ENCODE measurements around the gene ZSCAN31.

The ZSCAN31 gene

GRCh38 chr6:28335564-28336283 lies at the start of gene ZSCAN31:
ZSCAN31 (minus strand) TSS chr6:28336148; CDS start chr6:28329683, 6,465 bp downstream.
- H3K4me1 ChIP-seq (ENCODE audit: control insufficient read depth, insufficient read depth, low read length), result peaks cover 10% of the 10 kb centered on the region

GRCh38 chr6:28384143-28384533 lies 48.2 kb upstream of the ZSCAN31 start:
- Histone ChIP-seq H3K4me3 (ENCODE audit: low read depth, low read length) (peak overlapping the region; percentile 34), H3K36me3 (ENCODE audit: control insufficient read depth, insufficient read depth, low read length) (no peaks in the 10 kb centered on the region), H3K9ac (ENCODE audit: low read depth, low read length) (no peak overlapping the region), H3K27me3 (ENCODE audit: control insufficient read depth, insufficient read depth, low read length) (no peaks in the 10 kb centered on the region), H3K9me3 (ENCODE audit: control insufficient read depth, insufficient read depth, low read length) (no peaks in the 10 kb centered on the region), H3K4me1 (ENCODE audit: control insufficient read depth, insufficient read depth, low read length) (peaks cover 4% of the 10 kb centered on the region)

More at GRCh38 chr6:28335564-28336283, at the start of gene ZSCAN31:
- H3K9me3 ChIP-seq (ENCODE audit: control insufficient read depth, insufficient read depth, low read length), result no peaks in the 10 kb centered on the region
- H3K9ac ChIP-seq (ENCODE audit: low read depth, low read length), result peak within 1 kb of the TSS; percentile 93
- H3K4me3 ChIP-seq (ENCODE audit: low read depth, low read length), result peak within 1 kb of the TSS; percentile 83
- H3K36me3 ChIP-seq (ENCODE audit: control insufficient read depth, insufficient read depth, low read length), result no peaks in the 10 kb centered on the region
- H3K27me3 ChIP-seq (ENCODE audit: control insufficient read depth, insufficient read depth, low read length), result no peaks in the 10 kb centered on the region

GRCh38 chr6:28383235-28384142 lies 47.5 kb upstream of the ZSCAN31 start:
- H3K4me1 ChIP-seq (ENCODE audit: control insufficient read depth, insufficient read depth, low read length), result peaks cover 4% of the 10 kb centered on the region
- peak overlapping the region; percentile 13 for H3K9ac ChIP-seq (ENCODE audit: low read depth, low read length)
- no peaks in the 10 kb centered on the region for H3K27me3 ChIP-seq (ENCODE audit: control insufficient read depth, insufficient read depth, low read length)
- H3K36me3 ChIP-seq (ENCODE audit: control insufficient read depth, insufficient read depth, low read length), result no peaks in the 10 kb centered on the region
- H3K4me3 ChIP-seq (ENCODE audit: low read depth, low read length), result peak overlapping the region; percentile 34
- H3K9me3 ChIP-seq (ENCODE audit: control insufficient read depth, insufficient read depth, low read length), result no peaks in the 10 kb centered on the region

- Histone ChIP-seq H3K27me3 (ENCODE audit: control insufficient read depth, insufficient read depth, low read length) (no peaks in the 10 kb centered on the region), H3K9me3 (ENCODE audit: control insufficient read depth, insufficient read depth, low read length) (no peaks in the 10 kb centered on the region), H3K4me1 (ENCODE audit: control insufficient read depth, insufficient read depth, low read length) (peaks cover 6% of the 10 kb centered on the region), H3K4me3 (ENCODE audit: low read depth, low read length) (no peak overlapping the region), H3K9ac (ENCODE audit: low read depth, low read length) (no peak overlapping the region), H3K36me3 (ENCODE audit: control insufficient read depth, insufficient read depth, low read length) (no peaks in the 10 kb centered on the region)
Measured at GRCh38 chr6:28380381-28380780, 44.4 kb upstream of the ZSCAN31 start.

GRCh38 chr6:28378644-28379043 lies 42.7 kb upstream of the ZSCAN31 start:
- H3K4me1 ChIP-seq (ENCODE audit: control insufficient read depth, insufficient read depth, low read length), result peaks cover 2% of the 10 kb centered on the region
- H3K36me3 ChIP-seq (ENCODE audit: control insufficient read depth, insufficient read depth, low read length), result no peaks in the 10 kb centered on the region
- H3K9ac ChIP-seq (ENCODE audit: low read depth, low read length), result no peak overlapping the region

GRCh38 chr6:28377879-28378278 lies 41.9 kb upstream of the ZSCAN31 start:
- H3K27me3 ChIP-seq (ENCODE audit: control insufficient read depth, insufficient read depth, low read length), result no peaks in the 10 kb centered on the region
- no peaks in the 10 kb centered on the region for H3K36me3 ChIP-seq (ENCODE audit: control insufficient read depth, insufficient read depth, low read length)
- H3K4me1 ChIP-seq (ENCODE audit: control insufficient read depth, insufficient read depth, low read length), result peaks cover 2% of the 10 kb centered on the region
- no peaks in the 10 kb centered on the region for H3K9me3 ChIP-seq (ENCODE audit: control insufficient read depth, insufficient read depth, low read length)
- H3K9ac ChIP-seq (ENCODE audit: low read depth, low read length), result no peak overlapping the region
- H3K4me3 ChIP-seq (ENCODE audit: low read depth, low read length), result no peak overlapping the region

More at GRCh38 chr6:28378644-28379043, 42.7 kb upstream of the ZSCAN31 start:
- no peaks in the 10 kb centered on the region for H3K9me3 ChIP-seq (ENCODE audit: control insufficient read depth, insufficient read depth, low read length)
- no peak overlapping the region for H3K4me3 ChIP-seq (ENCODE audit: low read depth, low read length)
- no peaks in the 10 kb centered on the region for H3K27me3 ChIP-seq (ENCODE audit: control insufficient read depth, insufficient read depth, low read length)

- Histone ChIP-seq H3K9me3 (ENCODE audit: control insufficient read depth, insufficient read depth, low read length) (no peaks in the 10 kb centered on the region), H3K4me1 (ENCODE audit: control insufficient read depth, insufficient read depth, low read length) (peaks cover 2% of the 10 kb centered on the region), H3K9ac (ENCODE audit: low read depth, low read length) (no peak overlapping the region), H3K4me3 (ENCODE audit: low read depth, low read length) (no peak overlapping the region), H3K36me3 (ENCODE audit: control insufficient read depth, insufficient read depth, low read length) (no peaks in the 10 kb centered on the region), H3K27me3 (ENCODE audit: control insufficient read depth, insufficient read depth, low read length) (no peaks in the 10 kb centered on the region)
Measured at GRCh38 chr6:28373925-28374324, 38.0 kb upstream of the ZSCAN31 start.

GRCh38 chr6:28371706-28372451 lies 35.9 kb upstream of the ZSCAN31 start:
- Histone ChIP-seq H3K9ac (ENCODE audit: low read depth, low read length) (no peak overlapping the region), H3K4me1 (ENCODE audit: control insufficient read depth, insufficient read depth, low read length) (no peaks in the 10 kb centered on the region), H3K36me3 (ENCODE audit: control insufficient read depth, insufficient read depth, low read length) (no peaks in the 10 kb centered on the region), H3K9me3 (ENCODE audit: control insufficient read depth, insufficient read depth, low read length) (no peaks in the 10 kb centered on the region), H3K4me3 (ENCODE audit: low read depth, low read length) (no peak overlapping the region), H3K27me3 (ENCODE audit: control insufficient read depth, insufficient read depth, low read length) (no peaks in the 10 kb centered on the region)

GRCh38 chr6:28371280-28371679 lies 35.3 kb upstream of the ZSCAN31 start:
- Histone ChIP-seq H3K9ac (ENCODE audit: low read depth, low read length) (no peak overlapping the region), H3K27me3 (ENCODE audit: control insufficient read depth, insufficient read depth, low read length) (no peaks in the 10 kb centered on the region), H3K9me3 (ENCODE audit: control insufficient read depth, insufficient read depth, low read length) (no peaks in the 10 kb centered on the region), H3K36me3 (ENCODE audit: control insufficient read depth, insufficient read depth, low read length) (peaks cover 3% of the 10 kb centered on the region), H3K4me3 (ENCODE audit: low read depth, low read length) (no peak overlapping the region), H3K4me1 (ENCODE audit: control insufficient read depth, insufficient read depth, low read length) (no peaks in the 10 kb centered on the region)

GRCh38 chr6:28370440-28370839 lies 34.5 kb upstream of the ZSCAN31 start:
- Histone ChIP-seq H3K27me3 (ENCODE audit: control insufficient read depth, insufficient read depth, low read length) (no peaks in the 10 kb centered on the region), H3K9ac (ENCODE audit: low read depth, low read length) (no peak overlapping the region), H3K4me1 (ENCODE audit: control insufficient read depth, insufficient read depth, low read length) (no peaks in the 10 kb centered on the region), H3K4me3 (ENCODE audit: low read depth, low read length) (no peak overlapping the region), H3K36me3 (ENCODE audit: control insufficient read depth, insufficient read depth, low read length) (peaks cover 9% of the 10 kb centered on the region), H3K9me3 (ENCODE audit: control insufficient read depth, insufficient read depth, low read length) (no peaks in the 10 kb centered on the region)

- H3K36me3 ChIP-seq (ENCODE audit: control insufficient read depth, insufficient read depth, low read length), result peaks cover 16% of the 10 kb centered on the region
- no peak overlapping the region for H3K9ac ChIP-seq (ENCODE audit: low read depth, low read length)
- H3K27me3 ChIP-seq (ENCODE audit: control insufficient read depth, insufficient read depth, low read length), result no peaks in the 10 kb centered on the region
- no peaks in the 10 kb centered on the region for H3K4me1 ChIP-seq (ENCODE audit: control insufficient read depth, insufficient read depth, low read length)
- H3K9me3 ChIP-seq (ENCODE audit: control insufficient read depth, insufficient read depth, low read length), result no peaks in the 10 kb centered on the region
- no peak overlapping the region for H3K4me3 ChIP-seq (ENCODE audit: low read depth, low read length)
Measured at GRCh38 chr6:28369463-28369862, 33.5 kb upstream of the ZSCAN31 start.

All from iPS-15b (cell line).